Measurements from ENCODE around the gene ZNF169. TPM values are rescaled to one million over a fixed set of nuclear protein-coding genes. Genes with fewer than 3 reads are reported as not detected.

Gene ZNF169
- total RNA-seq, 4 donors from 2014 or later: 8.9 to 27.3 (median 13.8) TPM

Other genes starting within 250 kb of the ZNF169 start
- 10 to 100 TPM in 3 of 4 donors, 1 to 10 TPM in 1; 7.5 to 25.2 (median 10.8) TPM for gene PTPDC1, start 174.8 kb upstream of the ZNF169 start, total RNA-seq
- not detected for gene NUTM2F, start 69.3 kb downstream of the ZNF169 start, total RNA-seq